ENCODE measurements around the gene WFDC12.

GRCh38 chr20:45153752-45154151 lies 29.5 kb upstream of the WFDC12 start:
- no peak for TF ChIP-seq POLR2A (IDR thresholded peaks at IDR 0.05; ENCODE audit: low read depth, low read length)
- TF ChIP-seq POLR2AphosphoS5 (IDR thresholded peaks at IDR 0.05; ENCODE audit: low read depth, low read length), result no peak
- TF ChIP-seq SPI1 (IDR thresholded peaks at IDR 0.05; ENCODE audit: low read depth, low read length), result no peak
- TF ChIP-seq TAF1 (IDR thresholded peaks at IDR 0.05; ENCODE audit: low read depth, low read length), result no peak
- no peak for TF ChIP-seq PAX5 (IDR thresholded peaks at IDR 0.05; ENCODE audit: insufficient read depth, low read length, severe bottlenecking)

Measured in GM12891 (cell line).